Measurements from ENCODE around the gene DNAH17.

DNAH17 gene

GRCh38 chr17:78558181-78558850 lies 18.9 kb downstream of the DNAH17 start:
- H3K9me3 ChIP-seq (ENCODE audit: control insufficient read depth, insufficient read depth, low read length), result no peaks in the 10 kb centered on the region
- no peak overlapping the region for H3K9ac ChIP-seq (ENCODE audit: low read depth, low read length)
- no peak overlapping the region for H3K27ac ChIP-seq (ENCODE audit: low read depth, low read length)
- H3K4me1 ChIP-seq (ENCODE audit: control insufficient read depth, insufficient read depth, low read length), result no peaks in the 10 kb centered on the region
- H3K27me3 ChIP-seq (ENCODE audit: control insufficient read depth, insufficient read depth, low read length), result no peaks in the 10 kb centered on the region
- H3K4me3 ChIP-seq (ENCODE audit: low read depth, low read length), result no peak overlapping the region
- H3K36me3 ChIP-seq (ENCODE audit: control insufficient read depth, insufficient read depth, low read length), result no peaks in the 10 kb centered on the region

- no peaks in the 10 kb centered on the region for H3K36me3 ChIP-seq (ENCODE audit: control insufficient read depth, insufficient read depth, low read length)
- no peaks in the 10 kb centered on the region for H3K27me3 ChIP-seq (ENCODE audit: control insufficient read depth, insufficient read depth, low read length)
- H3K4me1 ChIP-seq (ENCODE audit: control insufficient read depth, insufficient read depth, low read length), result no peaks in the 10 kb centered on the region
- no peak overlapping the region for H3K27ac ChIP-seq (ENCODE audit: low read depth, low read length)
- no peak overlapping the region for H3K4me3 ChIP-seq (ENCODE audit: low read depth, low read length)
- no peaks in the 10 kb centered on the region for H3K9me3 ChIP-seq (ENCODE audit: control insufficient read depth, insufficient read depth, low read length)
- no peak overlapping the region for H3K9ac ChIP-seq (ENCODE audit: low read depth, low read length)
Observed at GRCh38 chr17:78557598-78558039, 19.6 kb downstream of the DNAH17 start.

GRCh38 chr17:78556812-78557211 lies 20.4 kb downstream of the DNAH17 start:
- Histone ChIP-seq H3K27ac (ENCODE audit: low read depth, low read length) (no peak overlapping the region), H3K4me3 (ENCODE audit: low read depth, low read length) (no peak overlapping the region), H3K9me3 (ENCODE audit: control insufficient read depth, insufficient read depth, low read length) (no peaks in the 10 kb centered on the region), H3K36me3 (ENCODE audit: control insufficient read depth, insufficient read depth, low read length) (no peaks in the 10 kb centered on the region), H3K27me3 (ENCODE audit: control insufficient read depth, insufficient read depth, low read length) (no peaks in the 10 kb centered on the region), H3K9ac (ENCODE audit: low read depth, low read length) (no peak overlapping the region), H3K4me1 (ENCODE audit: control insufficient read depth, insufficient read depth, low read length) (no peaks in the 10 kb centered on the region)

- H3K27ac ChIP-seq (ENCODE audit: low read depth, low read length), result no peak overlapping the region
- no peak overlapping the region for H3K9ac ChIP-seq (ENCODE audit: low read depth, low read length)
Observed at GRCh38 chr17:78555746-78556401, 21.3 kb downstream of the DNAH17 start.

GRCh38 chr17:78550464-78550863 lies 26.7 kb downstream of the DNAH17 start:
- Histone ChIP-seq H3K27ac (ENCODE audit: low read depth, low read length) (no peak overlapping the region), H3K27me3 (ENCODE audit: control insufficient read depth, insufficient read depth, low read length) (no peaks in the 10 kb centered on the region), H3K9me3 (ENCODE audit: control insufficient read depth, insufficient read depth, low read length) (no peaks in the 10 kb centered on the region)

More at GRCh38 chr17:78555746-78556401, 21.3 kb downstream of the DNAH17 start:
- Histone ChIP-seq H3K4me1 (ENCODE audit: control insufficient read depth, insufficient read depth, low read length) (no peaks in the 10 kb centered on the region), H3K36me3 (ENCODE audit: control insufficient read depth, insufficient read depth, low read length) (no peaks in the 10 kb centered on the region), H3K27me3 (ENCODE audit: control insufficient read depth, insufficient read depth, low read length) (no peaks in the 10 kb centered on the region), H3K4me3 (ENCODE audit: low read depth, low read length) (no peak overlapping the region), H3K9me3 (ENCODE audit: control insufficient read depth, insufficient read depth, low read length) (no peaks in the 10 kb centered on the region)

GRCh38 chr17:78548725-78549124 lies 28.5 kb downstream of the DNAH17 start:
- Histone ChIP-seq H3K36me3 (ENCODE audit: control insufficient read depth, insufficient read depth, low read length) (no peaks in the 10 kb centered on the region), H3K4me3 (ENCODE audit: low read depth, low read length) (no peak overlapping the region), H3K27ac (ENCODE audit: low read depth, low read length) (no peak overlapping the region), H3K9me3 (ENCODE audit: control insufficient read depth, insufficient read depth, low read length) (no peaks in the 10 kb centered on the region), H3K9ac (ENCODE audit: low read depth, low read length) (no peak overlapping the region), H3K27me3 (ENCODE audit: control insufficient read depth, insufficient read depth, low read length) (no peaks in the 10 kb centered on the region), H3K4me1 (ENCODE audit: control insufficient read depth, insufficient read depth, low read length) (no peaks in the 10 kb centered on the region)

More at GRCh38 chr17:78550464-78550863, 26.7 kb downstream of the DNAH17 start:
- H3K9ac ChIP-seq (ENCODE audit: low read depth, low read length), result no peak overlapping the region
- no peak overlapping the region for H3K4me3 ChIP-seq (ENCODE audit: low read depth, low read length)
- no peaks in the 10 kb centered on the region for H3K4me1 ChIP-seq (ENCODE audit: control insufficient read depth, insufficient read depth, low read length)
- no peaks in the 10 kb centered on the region for H3K36me3 ChIP-seq (ENCODE audit: control insufficient read depth, insufficient read depth, low read length)

- Histone ChIP-seq H3K27ac (ENCODE audit: low read depth, low read length) (no peak overlapping the region), H3K27me3 (ENCODE audit: control insufficient read depth, insufficient read depth, low read length) (no peaks in the 10 kb centered on the region), H3K9me3 (ENCODE audit: control insufficient read depth, insufficient read depth, low read length) (no peaks in the 10 kb centered on the region), H3K36me3 (ENCODE audit: control insufficient read depth, insufficient read depth, low read length) (no peaks in the 10 kb centered on the region), H3K4me3 (ENCODE audit: low read depth, low read length) (no peak overlapping the region), H3K4me1 (ENCODE audit: control insufficient read depth, insufficient read depth, low read length) (no peaks in the 10 kb centered on the region), H3K9ac (ENCODE audit: low read depth, low read length) (no peak overlapping the region)
Observed at GRCh38 chr17:78547035-78547434, 30.2 kb downstream of the DNAH17 start.

GRCh38 chr17:78546476-78546875 lies 30.7 kb downstream of the DNAH17 start:
- Histone ChIP-seq H3K4me1 (ENCODE audit: control insufficient read depth, insufficient read depth, low read length) (no peaks in the 10 kb centered on the region), H3K27ac (ENCODE audit: low read depth, low read length) (no peak overlapping the region), H3K9ac (ENCODE audit: low read depth, low read length) (no peak overlapping the region), H3K27me3 (ENCODE audit: control insufficient read depth, insufficient read depth, low read length) (no peaks in the 10 kb centered on the region), H3K9me3 (ENCODE audit: control insufficient read depth, insufficient read depth, low read length) (no peaks in the 10 kb centered on the region), H3K36me3 (ENCODE audit: control insufficient read depth, insufficient read depth, low read length) (no peaks in the 10 kb centered on the region), H3K4me3 (ENCODE audit: low read depth, low read length) (no peak overlapping the region)

- H3K9ac ChIP-seq (ENCODE audit: low read depth, low read length), result no peak overlapping the region
- H3K27ac ChIP-seq (ENCODE audit: low read depth, low read length), result no peak overlapping the region
- no peaks in the 10 kb centered on the region for H3K4me1 ChIP-seq (ENCODE audit: control insufficient read depth, insufficient read depth, low read length)
- H3K9me3 ChIP-seq (ENCODE audit: control insufficient read depth, insufficient read depth, low read length), result no peaks in the 10 kb centered on the region
- H3K36me3 ChIP-seq (ENCODE audit: control insufficient read depth, insufficient read depth, low read length), result no peaks in the 10 kb centered on the region
- H3K4me3 ChIP-seq (ENCODE audit: low read depth, low read length), result no peak overlapping the region
- H3K27me3 ChIP-seq (ENCODE audit: control insufficient read depth, insufficient read depth, low read length), result no peaks in the 10 kb centered on the region
Observed at GRCh38 chr17:78544881-78545755, 32.1 kb downstream of the DNAH17 start.

GRCh38 chr17:78541488-78542206 lies 35.5 kb downstream of the DNAH17 start:
- H3K27ac ChIP-seq (ENCODE audit: low read depth, low read length), result no peak overlapping the region
- H3K9ac ChIP-seq (ENCODE audit: low read depth, low read length), result no peak overlapping the region
- H3K4me1 ChIP-seq (ENCODE audit: control insufficient read depth, insufficient read depth, low read length), result no peaks in the 10 kb centered on the region
- no peak overlapping the region for H3K4me3 ChIP-seq (ENCODE audit: low read depth, low read length)
- no peaks in the 10 kb centered on the region for H3K9me3 ChIP-seq (ENCODE audit: control insufficient read depth, insufficient read depth, low read length)
- no peaks in the 10 kb centered on the region for H3K36me3 ChIP-seq (ENCODE audit: control insufficient read depth, insufficient read depth, low read length)
- H3K27me3 ChIP-seq (ENCODE audit: control insufficient read depth, insufficient read depth, low read length), result no peaks in the 10 kb centered on the region
